GM18508 (cell line): ENCODE data around the gene C14orf180.

ENCODE experiments used
- ATAC-seq: cut with Tn5 transposase; IDR thresholded peaks from one replicate; pipeline ENCODE4 v1.9.1; 2021; ENCODE audit warnings: moderate number of reproducible peaks; ENCODE audit not compliant: insufficient read depth, unreplicated experiment

Gene C14orf180

DNA sequence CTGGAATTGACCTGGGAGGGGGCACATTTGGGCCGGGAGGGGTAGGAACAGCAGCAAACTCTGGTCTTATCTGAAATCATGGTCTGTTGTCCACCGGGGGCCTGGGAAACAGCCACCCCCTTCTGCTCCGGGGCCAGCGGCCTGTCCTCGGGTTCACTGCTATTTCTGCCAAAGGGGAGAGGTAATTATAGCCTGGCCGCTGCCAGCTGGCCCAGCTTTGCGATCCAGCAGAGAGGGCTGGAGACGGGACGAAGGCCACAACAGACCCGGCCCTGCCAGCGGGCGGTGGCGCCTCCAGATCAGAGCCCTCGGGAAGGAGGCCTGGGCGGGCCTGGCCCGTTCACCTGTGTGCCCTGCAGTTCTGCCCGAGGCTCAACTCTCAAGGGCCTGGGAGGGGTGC is at the start of gene C14orf180:
C14orf180 (plus strand) TSS at position 258 of the 400 bp plus-strand sequence. CDS start 6,667 bp downstream, outside the sequence.
- no peak for ATAC-seq

DNA sequence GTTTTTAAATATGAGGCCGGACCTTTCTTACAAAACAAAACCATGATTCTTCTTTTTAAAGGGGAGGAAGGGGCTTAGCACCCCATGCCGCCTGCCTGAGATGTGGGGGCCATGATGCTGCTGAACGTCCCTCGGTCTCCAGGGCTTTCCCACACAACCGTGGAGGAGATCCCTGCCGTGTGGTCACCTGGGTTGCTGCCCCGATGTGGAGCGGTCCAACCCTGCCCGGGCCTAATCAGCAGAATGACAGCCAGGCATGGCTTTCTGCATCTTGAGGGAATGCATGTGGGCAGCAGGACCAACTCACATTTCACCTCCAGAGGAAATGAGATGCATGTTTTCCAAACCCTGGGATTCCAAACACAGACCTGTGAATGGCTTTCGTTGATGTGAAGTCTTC is 48.9 kb upstream of the C14orf180 start:
- no peak for ATAC-seq

DNA sequence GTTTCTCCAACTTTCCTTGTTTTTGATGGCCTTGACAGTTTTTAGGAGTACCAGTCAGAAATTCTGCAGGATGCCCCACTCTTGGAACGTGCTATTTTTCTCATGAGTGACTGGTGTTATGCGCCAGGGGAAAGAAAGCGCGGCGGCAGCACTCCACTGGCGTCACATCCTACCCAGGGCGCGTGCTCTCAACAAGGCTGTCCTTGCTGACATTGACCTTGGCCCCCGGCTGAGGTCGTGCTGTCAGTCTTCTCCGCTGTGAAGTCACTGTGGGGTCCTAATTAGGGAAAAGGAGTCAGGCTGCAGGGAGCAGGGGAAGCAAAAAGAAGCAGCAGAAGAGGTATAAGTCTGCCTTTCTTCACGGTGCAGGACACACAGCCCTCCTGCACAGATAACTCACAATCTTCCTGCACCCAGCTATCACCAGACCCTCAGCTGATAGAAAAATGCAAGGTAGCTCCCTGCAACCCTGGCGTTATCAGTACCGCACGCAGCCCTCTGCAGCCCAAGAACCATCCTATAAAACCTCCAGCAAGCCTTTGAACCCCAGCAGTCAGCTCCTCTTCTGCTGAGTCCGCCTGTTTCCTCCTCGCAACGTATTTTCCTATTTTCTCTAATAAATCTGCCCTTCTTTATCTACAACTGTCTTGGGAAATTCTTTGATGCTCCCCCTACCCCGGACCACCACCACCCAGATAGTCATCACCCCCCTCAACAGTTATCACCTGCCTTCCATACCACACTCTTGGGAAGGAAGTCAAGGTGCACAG is 48.0 kb upstream of the C14orf180 start:
- no peak for ATAC-seq

- no peak for ATAC-seq
Measured at GRCh38 chr14:104532191-104532555, 47.4 kb upstream of the C14orf180 start.

DNA sequence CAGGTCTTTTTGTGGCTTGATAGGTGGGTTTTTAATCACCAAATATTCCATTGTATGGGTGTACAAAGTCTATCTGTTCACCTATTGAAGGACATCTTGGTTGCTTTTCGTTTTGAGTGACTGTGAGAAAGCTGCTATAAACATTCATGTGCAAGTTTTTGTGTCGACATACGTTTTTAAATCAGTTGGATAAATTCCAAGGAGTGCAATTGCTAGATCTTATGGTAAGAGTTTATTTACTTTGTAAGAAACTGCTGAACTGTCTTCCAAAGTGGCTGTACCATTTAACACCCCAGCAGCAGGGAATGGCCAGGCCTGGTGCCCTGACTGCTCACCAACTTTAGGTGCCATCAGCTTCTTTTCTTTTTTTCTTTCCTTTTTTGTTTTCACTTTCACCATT is 45.5 kb upstream of the C14orf180 start:
- no peak for ATAC-seq

DNA sequence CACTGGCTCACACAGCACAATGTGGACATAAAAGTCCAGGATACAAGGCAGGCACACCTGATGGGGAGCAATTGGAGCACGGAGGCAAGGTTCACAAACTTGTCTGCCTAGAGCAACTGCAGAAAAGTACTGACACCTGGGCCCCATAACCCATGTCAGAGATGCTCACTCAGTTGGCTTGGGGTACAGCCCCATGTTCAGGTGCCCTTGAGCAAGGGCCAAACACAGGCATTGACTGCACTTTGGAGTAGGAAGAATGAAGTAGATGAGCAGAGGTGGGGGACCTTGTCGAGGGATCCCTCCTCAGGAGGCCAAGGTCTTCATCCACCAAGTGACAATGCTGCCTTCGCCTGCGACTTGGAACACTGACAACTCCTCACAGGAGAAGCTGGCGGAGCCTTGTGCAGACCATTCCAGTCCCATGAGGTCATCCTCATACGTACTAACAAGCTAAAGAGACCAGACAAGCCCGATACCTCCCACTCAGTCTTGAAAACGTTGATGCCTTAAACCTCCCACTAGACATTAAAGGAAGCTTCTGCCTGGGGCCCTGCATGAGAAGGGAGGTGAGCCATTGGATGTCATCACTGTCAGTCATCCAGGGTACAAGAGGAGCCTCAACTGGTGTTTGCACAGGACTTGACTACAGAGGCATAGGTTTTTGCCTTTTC is 42.5 kb upstream of the C14orf180 start:
- no peak for ATAC-seq

- ATAC-seq = no peak
Measured at GRCh38 chr14:104537613-104537988, 42.0 kb upstream of the C14orf180 start.

GRCh38 chr14:104541905-104542465 is 37.6 kb upstream of the C14orf180 start:
- no peak for ATAC-seq

- no peak for ATAC-seq
Measured at GRCh38 chr14:104542871-104543830, 36.4 kb upstream of the C14orf180 start.

- no peak for ATAC-seq
Measured at GRCh38 chr14:104544362-104544961, 35.1 kb upstream of the C14orf180 start.

- no peak for ATAC-seq
Measured at GRCh38 chr14:104545151-104545941, 34.2 kb upstream of the C14orf180 start.

GRCh38 chr14:104545942-104546501 is 33.5 kb upstream of the C14orf180 start:
- no peak for ATAC-seq

- ATAC-seq = no peak
Measured at GRCh38 chr14:104546591-104547309, 32.8 kb upstream of the C14orf180 start.

DNA sequence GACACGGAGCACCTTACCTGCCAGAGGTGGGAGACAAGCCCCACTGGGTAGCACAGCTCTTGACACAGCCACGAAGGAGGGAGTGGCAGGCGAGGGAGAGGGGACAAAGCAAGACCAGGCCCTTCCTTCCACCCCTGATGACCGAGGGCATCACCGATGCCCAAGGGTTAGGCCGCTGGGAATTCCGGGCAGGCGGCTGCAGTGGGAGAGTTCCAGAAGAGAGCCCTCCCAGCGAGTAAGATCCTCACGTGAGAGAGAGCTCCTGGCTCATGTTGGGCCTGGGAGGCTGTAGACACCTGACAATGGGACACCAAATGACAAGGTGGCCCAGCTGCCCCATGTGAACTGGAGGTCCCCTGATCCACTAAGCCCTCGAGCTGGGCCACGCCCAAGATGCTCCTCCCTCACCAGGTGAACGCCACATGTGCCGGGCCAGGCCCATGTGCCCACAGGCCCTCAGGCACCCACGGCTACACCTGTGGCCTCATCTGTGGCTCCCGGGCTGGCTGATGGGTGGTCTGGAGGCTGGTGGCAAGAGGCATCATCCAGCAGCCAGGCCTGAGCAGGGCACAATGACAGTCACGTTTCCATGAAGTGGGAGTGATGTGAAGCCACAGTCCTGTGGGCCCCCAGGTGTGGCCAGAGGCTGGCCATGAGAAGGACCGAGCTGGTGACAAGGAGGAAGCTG is 32.1 kb upstream of the C14orf180 start:
- ATAC-seq = no peak

- no peak for ATAC-seq
Measured at GRCh38 chr14:104547998-104548700, 31.4 kb upstream of the C14orf180 start.

DNA sequence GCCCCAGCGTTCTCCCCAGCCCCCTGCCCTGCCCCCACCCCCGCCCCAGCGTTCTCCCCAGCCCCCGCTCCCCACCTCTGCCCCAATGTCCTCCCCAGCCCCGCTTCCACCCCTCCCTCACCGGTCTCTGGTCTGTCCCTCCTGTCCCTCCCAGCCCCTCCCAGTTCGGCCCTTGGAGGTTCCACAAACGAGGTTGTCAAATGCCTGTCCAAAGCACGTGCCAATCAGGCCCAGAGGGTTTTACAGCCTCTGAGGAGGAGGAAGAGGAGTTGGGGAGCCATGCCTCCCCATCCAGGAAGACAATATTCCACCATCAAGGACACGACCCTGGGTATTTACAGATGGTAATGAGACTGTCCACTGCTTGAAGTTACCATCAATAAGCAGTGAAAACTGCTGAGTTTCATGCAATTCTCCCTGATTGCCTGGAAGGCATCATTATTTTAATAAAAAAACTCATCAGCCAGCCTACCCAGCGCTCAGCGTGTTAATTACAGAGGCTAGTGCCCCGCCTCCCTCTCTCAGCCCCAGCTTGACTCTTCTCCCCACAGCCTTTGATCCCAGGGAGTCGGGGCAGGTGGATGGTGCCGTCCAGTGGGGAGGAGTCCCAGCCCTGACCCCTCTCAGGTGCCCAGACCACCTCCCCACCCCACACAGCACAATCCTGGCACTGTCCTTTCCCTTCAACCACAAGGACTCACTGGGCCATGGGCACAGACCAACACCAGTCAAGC is 30.6 kb upstream of the C14orf180 start:
- no peak for ATAC-seq
